GM18870 (cell line): ENCODE results near the gene RAB13.
"Not testable (repeated sequence)": the region's sequence is repeated elsewhere in the genome, so short reads cannot be mapped to it uniquely, and the experiment has no call there.

Experiments used
- ATAC-seq: cut with Tn5 transposase; IDR thresholded peaks from one replicate; pipeline ENCODE4 v1.9.1; 2021; ENCODE audit warnings: moderate library complexity; ENCODE audit not compliant: unreplicated experiment

RAB13 gene

GRCh38 chr1:153985941-153986761 lies at the start of gene RAB13:
Gene RAB13 (minus strand): TSS chr1:153986339. CDS start chr1:153986236, 103 bp downstream.
- ATAC-seq, result no peak

DNA sequence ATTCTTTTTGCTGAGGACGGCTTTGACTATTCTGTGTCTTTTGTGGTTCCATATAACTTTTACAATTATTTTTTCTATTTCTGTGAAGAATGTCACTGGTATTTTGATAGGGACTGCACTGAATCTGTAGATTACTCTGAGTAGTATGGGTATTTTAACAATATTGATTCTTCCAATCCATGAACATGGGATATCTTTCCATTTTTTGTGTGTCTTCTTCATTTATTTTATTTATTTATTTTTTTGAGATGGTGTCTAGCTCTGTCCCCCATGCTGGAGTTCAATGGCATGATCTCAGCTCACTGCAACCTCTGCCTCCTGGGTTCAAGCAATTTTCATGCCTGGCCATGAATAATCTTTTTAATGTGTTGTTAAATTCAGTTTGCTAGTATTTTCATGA lies 47.6 kb upstream of the RAB13 start:
- not testable (repeated sequence) for ATAC-seq

DNA sequence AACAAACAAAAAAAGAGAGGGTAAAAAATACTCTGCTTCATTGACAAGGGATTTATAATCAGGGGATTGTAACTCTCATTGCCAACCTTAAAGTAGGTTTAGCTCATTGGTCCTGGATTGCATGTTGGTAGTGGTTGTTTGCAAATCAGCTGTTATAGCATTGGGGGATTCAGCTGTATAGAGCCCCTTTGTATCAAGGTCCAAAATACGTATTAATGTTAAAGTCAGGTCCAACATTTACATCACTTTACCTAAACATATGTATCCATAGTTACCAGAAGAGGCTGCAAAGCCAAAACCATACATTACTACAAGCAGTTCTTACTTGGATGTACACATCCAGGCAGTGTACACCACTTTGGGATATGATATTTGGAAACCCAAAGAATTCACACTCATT lies 33.8 kb upstream of the RAB13 start:
- ATAC-seq, result no peak

DNA sequence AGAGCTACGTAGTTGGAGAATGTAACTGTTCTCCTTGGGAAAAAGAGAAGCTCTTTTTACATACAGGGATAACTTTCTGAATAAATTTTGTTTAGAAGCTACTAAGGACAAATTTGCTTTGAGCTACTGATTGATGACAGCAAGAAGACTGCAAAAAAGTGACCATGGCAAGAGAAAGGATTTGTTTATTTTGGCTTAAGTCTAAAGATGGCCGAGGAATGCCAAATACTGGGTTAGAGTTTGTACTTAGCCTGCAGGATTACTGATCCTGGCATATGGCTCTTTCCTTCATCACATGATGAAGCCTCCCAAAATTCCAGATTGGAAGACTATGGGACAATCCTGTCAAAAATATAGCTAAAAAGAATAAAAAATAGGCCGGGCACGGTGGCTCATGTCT lies 33.1 kb upstream of the RAB13 start:
- ATAC-seq, result no peak

DNA sequence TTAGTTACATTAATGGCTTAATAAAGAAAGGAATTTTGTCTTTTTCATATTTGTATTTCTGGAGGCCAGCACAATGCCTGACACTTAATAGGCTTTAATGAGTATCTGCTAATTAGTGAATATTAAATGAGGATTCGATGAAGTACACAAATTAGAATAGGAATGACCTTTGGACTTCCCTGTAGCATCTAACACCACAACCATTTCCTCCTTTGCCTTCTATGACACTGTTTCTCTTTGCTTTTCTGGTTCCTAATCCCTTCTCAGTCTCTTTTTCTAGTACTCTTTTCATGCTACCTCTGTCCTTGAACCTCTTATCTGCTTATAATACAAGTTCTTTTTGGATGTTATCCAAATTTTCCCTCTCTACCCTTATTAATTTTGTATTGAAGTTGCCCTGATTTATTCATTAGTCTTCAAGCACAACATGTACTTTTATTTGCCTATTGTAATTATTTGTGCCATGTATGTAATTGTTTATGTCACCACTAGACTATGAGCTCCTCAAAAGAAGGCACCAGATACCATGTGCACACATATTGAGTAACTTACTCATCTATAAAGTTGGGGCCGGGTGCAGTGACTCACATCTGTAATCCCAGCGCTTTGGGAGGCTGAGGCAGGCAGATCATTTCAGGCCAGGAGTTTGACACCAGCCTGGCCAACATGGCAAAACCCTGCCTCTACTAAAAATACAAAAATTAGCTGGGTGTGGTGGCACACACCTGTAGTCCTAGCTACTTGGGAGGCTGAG lies 28.2 kb upstream of the RAB13 start:
- ATAC-seq, result no peak

- ATAC-seq, result not testable (repeated sequence)
Observed at GRCh38 chr1:154012543-154012942, 26.4 kb upstream of the RAB13 start.

- no peak for ATAC-seq
Observed at GRCh38 chr1:154012129-154012528, 26.0 kb upstream of the RAB13 start.

GRCh38 chr1:154006136-154006535 lies 20.0 kb upstream of the RAB13 start:
- no peak for ATAC-seq

DNA sequence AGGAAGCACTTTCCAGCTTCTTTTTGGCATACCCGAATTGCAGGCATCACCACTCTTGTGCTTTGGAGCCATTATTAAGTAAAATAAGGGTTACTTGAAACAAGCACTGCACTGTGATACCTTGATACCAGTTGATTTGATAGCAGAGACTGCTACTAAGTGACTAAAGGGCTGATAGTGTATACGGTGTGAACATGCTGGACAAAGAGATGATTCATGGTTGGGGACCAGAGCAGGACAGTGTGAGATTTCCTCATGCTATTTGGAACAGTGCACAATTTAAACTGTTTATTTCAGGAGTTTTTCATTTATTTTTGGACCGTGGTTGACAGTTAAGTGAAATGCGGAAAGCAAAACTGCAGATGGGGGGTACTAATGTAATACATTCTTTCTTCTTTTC lies 14.3 kb upstream of the RAB13 start:
- no peak for ATAC-seq

GRCh38 chr1:153996882-153997281 lies 10.7 kb upstream of the RAB13 start:
- ATAC-seq, result not testable (repeated sequence)

GRCh38 chr1:153995640-153996039 lies 9.5 kb upstream of the RAB13 start:
- no peak for ATAC-seq

- no peak for ATAC-seq
Observed at GRCh38 chr1:153995202-153995601, 9.1 kb upstream of the RAB13 start.

- no peak for ATAC-seq
Observed at GRCh38 chr1:153991806-153992205, 5.7 kb upstream of the RAB13 start.

DNA sequence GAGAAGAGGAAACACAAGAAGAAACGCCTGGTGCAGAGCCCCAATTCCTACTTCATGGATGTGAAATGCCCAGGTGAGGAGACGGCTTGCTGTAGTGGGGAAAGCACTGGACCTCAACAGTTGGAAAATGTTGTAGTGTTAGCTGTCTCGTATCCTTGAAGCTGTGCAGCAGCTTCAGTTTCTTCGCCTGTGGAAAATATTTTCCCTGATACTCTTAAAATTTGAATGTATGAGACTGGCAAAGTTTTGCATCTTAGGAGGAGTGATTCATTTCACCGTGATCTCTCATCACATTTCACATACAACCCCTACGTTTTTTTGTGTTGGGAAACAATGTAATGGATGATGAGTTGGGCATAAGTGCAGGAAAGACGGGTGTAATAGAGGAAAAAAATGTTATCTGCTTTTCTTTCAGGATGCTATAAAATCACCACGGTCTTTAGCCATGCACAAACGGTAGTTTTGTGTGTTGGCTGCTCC lies 5.1 kb upstream of the RAB13 start:
- no peak for ATAC-seq

GRCh38 chr1:153990468-153991150 lies 4.5 kb upstream of the RAB13 start, which contains the start of gene RPS27:
Gene RPS27 (plus strand): TSS chr1:153990762. CDS start chr1:153990797, 35 bp downstream.
- ATAC-seq, result peak; percentile 73

DNA sequence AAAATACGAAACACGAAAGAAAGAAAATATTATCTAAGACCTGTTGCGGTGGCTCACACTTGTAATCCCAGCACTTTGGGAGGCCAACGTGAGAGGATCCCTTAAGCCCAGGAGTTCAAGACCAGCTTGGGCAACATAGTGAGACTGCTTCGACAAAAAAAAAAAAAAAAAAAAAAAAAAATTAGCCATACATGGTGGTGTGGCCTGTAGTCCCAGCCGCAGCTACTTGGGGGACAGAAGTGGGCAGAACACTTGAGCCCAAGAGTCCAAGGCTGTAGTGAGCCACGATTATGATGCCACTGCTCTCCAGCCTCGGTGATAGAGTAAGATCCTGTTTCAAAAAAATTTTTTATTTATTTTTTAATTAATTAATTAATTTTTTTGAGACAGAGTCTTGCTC lies 1.5 kb upstream of the RAB13 start:
- ATAC-seq, result no peak

- no peak for ATAC-seq
Observed at GRCh38 chr1:153985341-153985912, 712 bp downstream of the RAB13 start.

DNA sequence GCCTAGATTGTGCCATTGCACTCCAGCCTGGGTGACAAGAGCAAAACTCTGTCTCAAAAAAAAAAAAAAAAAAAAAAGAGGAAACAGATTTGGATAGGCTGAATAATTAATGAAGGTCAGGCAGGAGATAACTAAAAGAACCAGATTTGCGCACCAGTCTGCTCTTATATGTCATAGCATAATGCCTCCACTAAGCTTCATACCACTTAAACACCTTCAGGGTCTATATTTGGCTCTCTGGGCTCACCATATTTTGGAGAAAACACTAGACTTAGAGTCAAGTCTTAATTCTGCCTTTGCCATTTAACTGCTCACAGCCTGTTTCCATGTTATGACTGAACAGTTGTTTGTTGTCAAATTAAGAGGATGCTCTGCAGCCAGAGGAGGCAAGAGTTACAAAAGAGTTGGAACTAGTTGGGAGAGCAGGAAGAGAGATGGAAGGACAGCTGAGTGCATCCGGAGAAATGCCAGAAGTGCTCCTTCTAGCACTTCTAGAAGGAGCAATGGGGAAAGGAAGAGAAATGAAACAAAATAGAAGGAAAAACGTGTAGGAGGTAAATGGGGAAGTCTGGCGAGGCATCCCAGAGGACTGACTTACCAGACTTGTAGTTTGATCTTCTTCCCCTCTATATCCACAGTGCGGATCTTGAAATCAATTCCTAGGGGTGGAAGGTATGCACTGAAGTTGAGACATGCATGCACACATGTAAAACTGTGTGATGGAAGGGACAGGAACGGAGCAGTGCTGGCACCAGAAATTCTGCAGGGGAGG lies 1.8 kb downstream of the RAB13 start:
- no peak for ATAC-seq

GRCh38 chr1:153981735-153982134 lies 4.4 kb downstream of the RAB13 start:
- ATAC-seq, result not testable (repeated sequence)

DNA sequence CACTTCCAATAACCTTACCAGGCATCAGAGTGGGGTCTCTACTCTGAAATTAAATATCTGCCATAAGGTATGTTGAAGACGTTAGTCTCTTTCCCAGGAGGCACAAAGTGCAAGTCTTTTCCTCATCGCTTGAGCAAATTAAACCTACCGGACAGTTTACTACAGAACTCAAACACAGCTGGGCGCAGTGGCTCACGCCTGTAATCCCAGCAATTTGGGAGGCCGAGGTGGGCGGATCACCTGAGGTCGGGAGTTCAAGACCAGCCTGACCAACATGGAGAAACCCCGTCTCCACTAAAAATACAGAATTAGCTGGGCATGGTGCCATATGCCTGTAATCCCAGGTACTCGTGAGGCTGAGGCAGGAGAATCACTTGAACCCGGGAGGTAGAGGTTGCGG lies 7.0 kb downstream of the RAB13 start:
- not testable (repeated sequence) for ATAC-seq
